Body of pancreas (tissue), 4 donors: Measurements from ENCODE around the gene SIM2. TPM values are rescaled to one million over a fixed set of nuclear protein-coding genes. Genes with fewer than 3 reads are reported as not detected.

Experiments used
- ATAC-seq: fragments of 150-250 bp; one replicate; pipeline ENCODE4 v1.9.1; 2016
- DNase-seq, 4 donors: peaks; one replicate each; pipeline ENCODE4 v3.0.0-alpha.2; 2019
- H3K27ac ChIP-seq, 4 donors: fragments of 200-600 bp; sonication (generic); 1 replicate in 3 of 4; 2 replicates in 1 of 4; pipeline versions ENCODE4 v1.5.1 to v1.6.1; 2016 to 2019; ENCODE audit warnings: mild to moderate bottlenecking in 1 of 4, mixed read lengths in 1 of 4, moderate library complexity in 1 of 4
- H3K27me3 ChIP-seq, 2 donors: fragments of 200-600 bp; sonication (generic); one replicate each; pipeline ENCODE4 v1.6.0; 2016; ENCODE audit warnings: mild to moderate bottlenecking in 1 of 2
- H3K36me3 ChIP-seq, 2 donors: fragments of 200-600 bp; sonication (generic); replicated peaks in 1 of 2; 2 replicates each; pipeline ENCODE4 v1.5.1; 2016; ENCODE audit warnings: low read depth in 2 of 2; ENCODE audit not compliant: insufficient read depth in 1 of 2
- H3K4me1 ChIP-seq: fragments of 200-600 bp; sonication (generic); one replicate; pipeline ENCODE4 v1.6.0; 2016
- H3K4me3 ChIP-seq, 2 donors: fragments of 200-600 bp; sonication (generic); 1 replicate in 1 of 2; 2 replicates in 1 of 2; pipeline ENCODE4 v1.5.1; 2016 to 2019
- H3K9me3 ChIP-seq, 3 donors: fragments of 200-600 bp; sonication (generic); 1 replicate in 2 of 3; 2 replicates in 1 of 3; pipeline ENCODE4 v1.5.1; 2016
- CTCF ChIP-seq, 7 experiments: fragments of 450-650 bp in 4 of 7; fragments of 200-600 bp in 3 of 7; sonication (generic) in 3 of 7; IDR thresholded peaks; one replicate each; pipeline ENCODE4 v1.5.1; 2016 to 2019; ENCODE audit warnings: antibody characterized with exemption in 7 of 7
- POLR2A ChIP-seq, 3 donors: fragments of 450-650 bp; IDR thresholded peaks; one replicate each; pipeline ENCODE4 v1.6.1; 2016; ENCODE audit warnings: antibody characterized with exemption in 3 of 3, mild to moderate bottlenecking in 2 of 3
- WGBS, 2 donors: methylation state at CpG; one replicate each; pipeline ENCODE4 v1.1.5; 2017; 5-methylcytosine and 5-hydroxymethylcytosine counted together
- intact Hi-C: fragments of 100-400 bp; cut with DNase I; formaldehyde crosslinking; loops from one replicate; pipeline ENCODE4 v1.15.1; 2023
- total RNA-seq, 2 donors: library from RNA; depleted of rRNA; stranded (reverse); fragments of >200 nt; gene quantifications; one replicate each; pipeline ENCODE4 v1.1.0, GENCODE V29; 2016

The SIM2 gene
- total RNA-seq, 2 donors from 2014 or later = 0.26 TPM; not detected in 1

GRCh38 chr21:36699546-36700294 lies 805 bp downstream of the SIM2 start:
- H3K4me1 ChIP-seq = peaks cover 51% of the 10 kb centered on the region
- no peaks in the 10 kb centered on the region for H3K9me3 ChIP-seq
- H3K27ac ChIP-seq = no peak overlapping the region
- H3K27me3 ChIP-seq = peaks cover 0 to 84% of the 10 kb centered on the region in 2 donors
- intact Hi-C loops = no loop called here
- WGBS, 2 donors = 6 to 10% methylated on average over 19 to 64 of the region's 67 CpGs
- H3K36me3 ChIP-seq = no peaks in the 10 kb centered on the region
- ATAC-seq (no peak), DNase-seq (no peak)
- H3K4me3 ChIP-seq = no peak overlapping the region
- TF ChIP-seq POLR2A (IDR thresholded peaks at IDR 0.05) (no peak), CTCF (IDR thresholded peaks at IDR 0.05) (no peak)

- no peak for DNase-seq
- intact Hi-C loops = no loop called here
- H3K27me3 ChIP-seq = peaks cover 0 to 84% of the 10 kb centered on the region in 2 donors
- no peaks in the 10 kb centered on the region for H3K36me3 ChIP-seq
- H3K9me3 ChIP-seq = no peaks in the 10 kb centered on the region
- no peak overlapping the region for H3K4me3 ChIP-seq
- peaks cover 58% of the 10 kb centered on the region for H3K4me1 ChIP-seq
- WGBS, 2 donors = 11 to 16% methylated on average over 18 to 30 of the region's 30 CpGs
- ATAC-seq = no peak
- no peak overlapping the region for H3K27ac ChIP-seq
- TF ChIP-seq CTCF (IDR thresholded peaks at IDR 0.05) (no peak), POLR2A (IDR thresholded peaks at IDR 0.05) (no peak)
Measured at GRCh38 chr21:36700295-36700970, 1.5 kb downstream of the SIM2 start.

GRCh38 chr21:36700971-36701755 lies 2.2 kb downstream of the SIM2 start:
- Histone ChIP-seq H3K4me3 (no peak overlapping the region), H3K9me3 (no peaks in the 10 kb centered on the region), H3K27me3 (peaks cover 0 to 85% of the 10 kb centered on the region in 2 donors), H3K27ac (no peak overlapping the region), H3K36me3 (no peaks in the 10 kb centered on the region), H3K4me1 (peaks cover 61% of the 10 kb centered on the region)
- DNase-seq = no peak
- TF ChIP-seq POLR2A (IDR thresholded peaks at IDR 0.05) (no peak), CTCF (IDR thresholded peaks at IDR 0.05) (no peak)
- ATAC-seq = no peak
- 7 to 11% methylated on average over 5 to 59 of the region's 65 CpGs for WGBS, 2 donors
- intact Hi-C loops = no loop called here

GRCh38 chr21:36701756-36702621 lies 3.1 kb downstream of the SIM2 start:
- Histone ChIP-seq H3K4me1 (peaks cover 60% of the 10 kb centered on the region), H3K9me3 (no peaks in the 10 kb centered on the region), H3K4me3 (no peak overlapping the region), H3K36me3 (no peaks in the 10 kb centered on the region), H3K27ac (no peak overlapping the region), H3K27me3 (peaks cover 0 to 86% of the 10 kb centered on the region in 2 donors)
- TF ChIP-seq POLR2A (IDR thresholded peaks at IDR 0.05) (no peak), CTCF (IDR thresholded peaks at IDR 0.05) (no peak)
- WGBS, 2 donors = 22 to 23% methylated on average over 19 to 26 of the region's 26 CpGs
- DNase-seq (no peak), ATAC-seq (no peak)
- intact Hi-C loops = no loop called here
